ENCODE results near the gene IGSF1. TPM values are rescaled to one million over a fixed set of nuclear protein-coding genes. Genes with fewer than 3 reads are reported as not detected.

IGSF1 gene
- total RNA-seq, 1 experiment from 2014 or later: not detected

DNA sequence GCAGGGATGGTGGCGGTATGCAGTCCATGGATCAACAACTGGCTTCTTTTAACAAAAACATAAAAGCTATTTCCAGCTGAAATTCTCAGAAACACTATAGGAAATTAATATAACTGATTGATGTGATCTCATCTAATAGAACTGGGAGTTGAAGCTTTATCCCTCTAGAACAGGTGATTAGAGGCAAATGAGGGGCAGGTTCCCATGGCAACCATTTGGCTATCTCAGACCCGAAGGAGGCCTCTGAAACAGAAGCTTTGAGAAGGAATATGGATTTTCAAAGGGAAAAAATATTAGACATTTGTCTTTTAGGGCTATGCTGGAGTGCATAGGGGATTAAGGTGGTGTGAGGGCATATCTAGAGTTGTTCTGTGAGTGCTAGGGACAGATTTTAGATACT lies 50.0 kb downstream of the IGSF1 start:
- H3K4me2 ChIP-seq (ENCODE audit: low read length): no peak overlapping the region
- no peak for DNase-seq
- no peaks in the 10 kb centered on the region for H3K79me2 ChIP-seq (ENCODE audit: low read length)
- no peak overlapping the region for H3K27ac ChIP-seq (ENCODE audit: low read length)
- H3K36me3 ChIP-seq (ENCODE audit: low read depth, low read length): no peaks in the 10 kb centered on the region
- H3F3A ChIP-seq (ENCODE audit: low read length, unreplicated experiment): no peaks in the 10 kb centered on the region
- H2AFZ ChIP-seq (ENCODE audit: low read length): no peak overlapping the region
- ChIA-PET CTCF (no interaction called here), POLR2A (ENCODE audit: unreplicated experiment) (no interaction called here)
- intact Hi-C loops (cut with micrococcal nuclease): no loop called here
- ATAC-seq: no peak
- H4K20me1 ChIP-seq (ENCODE audit: low read length): no peaks in the 10 kb centered on the region
- H3K9me3 ChIP-seq (ENCODE audit: low read length): no peaks in the 10 kb centered on the region
- TF ChIP-seq EZH2phosphoT487 (IDR thresholded peaks at IDR 0.05; ENCODE audit: borderline replicate concordance, low read length) (no peak), EZH2 (IDR thresholded peaks at IDR 0.05; ENCODE audit: low read length, unreplicated experiment) (no peak), CTCF (conservative IDR thresholded peaks at IDR 0.05; ENCODE audit: low read depth, low read length) (no peak)
- H3K4me3 ChIP-seq (ENCODE audit: low read length): no peak overlapping the region
- H3K9me2 ChIP-seq (replicated peaks; ENCODE audit: low read length): no peaks in the 10 kb centered on the region
- H3K4me1 ChIP-seq (ENCODE audit: insufficient read depth, low read length): no peaks in the 10 kb centered on the region
- no TSS peak for BruUV-seq (replicated peaks)
- H3K27me3 ChIP-seq (ENCODE audit: low read length): no peaks in the 10 kb centered on the region
- no peak overlapping the region for H3K9ac ChIP-seq (ENCODE audit: low read length)

DNA sequence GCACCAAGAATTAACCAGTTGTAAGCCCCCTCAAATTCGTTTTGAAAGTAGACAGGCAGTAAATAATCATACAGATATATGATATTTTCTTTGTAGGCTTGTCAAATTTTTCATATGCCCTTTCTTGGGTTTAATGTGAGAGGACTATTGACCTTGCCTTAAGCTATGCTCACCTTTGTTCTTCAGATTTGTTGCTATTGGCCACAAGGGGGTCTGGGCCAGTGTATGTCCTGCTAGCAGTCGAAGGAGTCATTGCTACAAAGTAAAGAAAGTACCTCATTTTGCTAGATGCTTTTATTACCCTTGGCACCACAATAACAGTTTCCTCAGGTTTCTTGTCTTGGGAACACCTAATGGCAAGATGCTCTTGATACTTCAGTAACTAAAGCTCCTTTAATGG lies 51.7 kb downstream of the IGSF1 start:
- no peak for TF ChIP-seq EZH2 (IDR thresholded peaks at IDR 0.05; ENCODE audit: low read length, unreplicated experiment)
- Histone ChIP-seq H3K9ac (ENCODE audit: low read length) (no peak overlapping the region), H3K79me2 (ENCODE audit: low read length) (no peaks in the 10 kb centered on the region), H3K9me3 (ENCODE audit: low read length) (no peaks in the 10 kb centered on the region), H3K27ac (ENCODE audit: low read length) (no peak overlapping the region), H3K4me1 (ENCODE audit: insufficient read depth, low read length) (no peaks in the 10 kb centered on the region), H3K27me3 (ENCODE audit: low read length) (no peaks in the 10 kb centered on the region), H3K9me2 (replicated peaks; ENCODE audit: low read length) (no peaks in the 10 kb centered on the region), H3F3A (ENCODE audit: low read length, unreplicated experiment) (no peaks in the 10 kb centered on the region), H3K36me3 (ENCODE audit: low read depth, low read length) (no peaks in the 10 kb centered on the region), H2AFZ (ENCODE audit: low read length) (no peak overlapping the region), H3K4me3 (ENCODE audit: low read length) (no peak overlapping the region), H3K4me2 (ENCODE audit: low read length) (no peak overlapping the region), H4K20me1 (ENCODE audit: low read length) (no peaks in the 10 kb centered on the region)
- no TSS peak for BruUV-seq (replicated peaks)
- DNase-seq (no peak), ATAC-seq (no peak)
- POLR2A ChIA-PET (ENCODE audit: unreplicated experiment): no interaction called here
- intact Hi-C loops (cut with micrococcal nuclease): no loop called here
- CTCF ChIA-PET: no interaction called here

GRCh38 chrX:131235768-131236545 lies 53.1 kb downstream of the IGSF1 start:
- Histone ChIP-seq H3K27me3 (ENCODE audit: low read length) (no peaks in the 10 kb centered on the region), H3K9me2 (replicated peaks; ENCODE audit: low read length) (no peaks in the 10 kb centered on the region), H4K20me1 (ENCODE audit: low read length) (no peaks in the 10 kb centered on the region), H3K4me1 (ENCODE audit: insufficient read depth, low read length) (no peaks in the 10 kb centered on the region), H3F3A (ENCODE audit: low read length, unreplicated experiment) (no peaks in the 10 kb centered on the region), H3K4me3 (ENCODE audit: low read length) (no peak overlapping the region), H3K4me2 (ENCODE audit: low read length) (no peak overlapping the region), H3K9ac (ENCODE audit: low read length) (no peak overlapping the region), H3K36me3 (ENCODE audit: low read depth, low read length) (no peaks in the 10 kb centered on the region), H3K9me3 (ENCODE audit: low read length) (no peaks in the 10 kb centered on the region), H2AFZ (ENCODE audit: low read length) (no peak overlapping the region), H3K79me2 (ENCODE audit: low read length) (no peaks in the 10 kb centered on the region), H3K27ac (ENCODE audit: low read length) (no peak overlapping the region)
- ATAC-seq: no peak
- DNase-seq: no peak
- ChIA-PET POLR2A (ENCODE audit: unreplicated experiment) (no interaction called here), CTCF (no interaction called here)
- TF ChIP-seq CTCF (conservative IDR thresholded peaks at IDR 0.05; ENCODE audit: low read depth, low read length) (no peak), EZH2 (IDR thresholded peaks at IDR 0.05; ENCODE audit: low read length, unreplicated experiment) (no peak), EZH2phosphoT487 (IDR thresholded peaks at IDR 0.05; ENCODE audit: borderline replicate concordance, low read length) (no peak)
- intact Hi-C loops (cut with micrococcal nuclease): no loop called here
- BruUV-seq (replicated peaks): no TSS peak
